WERI-Rb-1 (cell line): ENCODE measurements around the gene DPRX.

Source experiments
- DNase-seq: peaks from one replicate; pipeline ENCODE4 v3.0.0-alpha.2; 2020
- H3K27ac ChIP-seq: fragments of 250-450 bp; sonication (Bioruptor Pico); 2 replicates; pipeline ENCODE4 v1.5.1; 2020; ENCODE audit warnings: mild to moderate bottlenecking, moderate library complexity
- H3K27me3 ChIP-seq: fragments of 250-450 bp; sonication (Bioruptor Pico); 2 replicates; pipeline ENCODE4 v1.5.1; 2021; ENCODE audit warnings: mild to moderate bottlenecking, low read depth, moderate library complexity; ENCODE audit not compliant: insufficient read depth, severe bottlenecking
- H3K36me3 ChIP-seq: fragments of 250-450 bp; sonication (Bioruptor Pico); 2 replicates; pipeline ENCODE4 v1.5.1; 2020; ENCODE audit warnings: mild to moderate bottlenecking, moderate library complexity
- H3K4me3 ChIP-seq: 2 replicates; pipeline ENCODE4 v1.5.1; 2011; ENCODE audit warnings: low read depth, mild to moderate bottlenecking, control low read depth, low read length
- H3K9me3 ChIP-seq: fragments of 250-450 bp; sonication (Bioruptor Pico); 2 replicates; pipeline ENCODE4 v1.5.1; 2021; ENCODE audit warnings: mild to moderate bottlenecking, moderate library complexity; ENCODE audit not compliant: severe bottlenecking
- TF ChIP-seq, protein P1 (sequence below): IDR thresholded peaks from 2 replicates; pipeline ENCODE4 v1.5.1; 2011; ENCODE audit warnings: low read depth, mild to moderate bottlenecking, control low read depth, inconsistent platforms, low read length

DPRX gene

DNA sequence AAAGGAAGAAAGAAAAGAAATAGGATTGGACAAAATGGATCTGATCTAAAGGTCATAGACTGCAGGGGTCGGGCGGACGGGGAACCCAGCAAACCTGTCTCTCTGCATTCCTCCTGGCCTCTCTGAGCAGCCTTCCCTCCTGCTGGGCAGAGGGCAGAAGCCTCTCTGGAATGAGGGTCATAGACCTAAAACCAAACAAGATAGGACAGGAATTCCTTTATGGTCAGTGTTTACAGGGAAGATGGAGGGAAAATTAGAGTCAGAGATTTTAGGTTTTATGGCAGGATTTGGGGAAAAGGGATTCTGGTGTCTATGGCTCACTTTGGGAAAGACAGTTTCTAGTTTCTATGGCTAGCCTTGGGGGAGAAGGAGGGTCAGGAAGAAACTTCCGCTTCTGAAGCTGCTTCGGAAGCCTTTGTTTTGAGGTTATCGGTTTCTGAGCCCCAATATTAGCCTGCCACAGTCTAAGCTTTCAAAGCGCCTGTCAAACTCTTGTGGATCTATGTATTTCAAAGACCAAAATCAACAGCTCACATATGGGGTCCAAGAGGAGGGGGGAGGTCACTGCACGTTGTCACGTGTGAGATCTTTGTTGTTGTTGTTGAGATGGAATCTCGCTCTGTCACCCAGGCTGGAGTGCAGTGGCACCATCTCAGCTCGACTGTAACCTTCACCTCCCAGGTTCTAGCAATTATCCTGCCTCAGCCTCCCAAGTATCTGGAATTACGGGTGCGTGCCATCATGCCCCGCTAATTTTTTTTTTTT, 18.9 kb upstream of the DPRX start:
- H3K9me3 ChIP-seq, result no peaks in the 10 kb centered on the region
- DNase-seq, result no peak
- H3K36me3 ChIP-seq, result no peaks in the 10 kb centered on the region
- TF ChIP-seq, protein P1, sequence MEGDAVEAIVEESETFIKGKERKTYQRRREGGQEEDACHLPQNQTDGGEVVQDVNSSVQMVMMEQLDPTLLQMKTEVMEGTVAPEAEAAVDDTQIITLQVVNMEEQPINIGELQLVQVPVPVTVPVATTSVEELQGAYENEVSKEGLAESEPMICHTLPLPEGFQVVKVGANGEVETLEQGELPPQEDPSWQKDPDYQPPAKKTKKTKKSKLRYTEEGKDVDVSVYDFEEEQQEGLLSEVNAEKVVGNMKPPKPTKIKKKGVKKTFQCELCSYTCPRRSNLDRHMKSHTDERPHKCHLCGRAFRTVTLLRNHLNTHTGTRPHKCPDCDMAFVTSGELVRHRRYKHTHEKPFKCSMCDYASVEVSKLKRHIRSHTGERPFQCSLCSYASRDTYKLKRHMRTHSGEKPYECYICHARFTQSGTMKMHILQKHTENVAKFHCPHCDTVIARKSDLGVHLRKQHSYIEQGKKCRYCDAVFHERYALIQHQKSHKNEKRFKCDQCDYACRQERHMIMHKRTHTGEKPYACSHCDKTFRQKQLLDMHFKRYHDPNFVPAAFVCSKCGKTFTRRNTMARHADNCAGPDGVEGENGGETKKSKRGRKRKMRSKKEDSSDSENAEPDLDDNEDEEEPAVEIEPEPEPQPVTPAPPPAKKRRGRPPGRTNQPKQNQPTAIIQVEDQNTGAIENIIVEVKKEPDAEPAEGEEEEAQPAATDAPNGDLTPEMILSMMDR, result no peak
- peaks cover 78% of the 10 kb centered on the region for H3K27me3 ChIP-seq
- H3K27ac ChIP-seq, result no peak overlapping the region
- H3K4me3 ChIP-seq, result no peak overlapping the region

DNA sequence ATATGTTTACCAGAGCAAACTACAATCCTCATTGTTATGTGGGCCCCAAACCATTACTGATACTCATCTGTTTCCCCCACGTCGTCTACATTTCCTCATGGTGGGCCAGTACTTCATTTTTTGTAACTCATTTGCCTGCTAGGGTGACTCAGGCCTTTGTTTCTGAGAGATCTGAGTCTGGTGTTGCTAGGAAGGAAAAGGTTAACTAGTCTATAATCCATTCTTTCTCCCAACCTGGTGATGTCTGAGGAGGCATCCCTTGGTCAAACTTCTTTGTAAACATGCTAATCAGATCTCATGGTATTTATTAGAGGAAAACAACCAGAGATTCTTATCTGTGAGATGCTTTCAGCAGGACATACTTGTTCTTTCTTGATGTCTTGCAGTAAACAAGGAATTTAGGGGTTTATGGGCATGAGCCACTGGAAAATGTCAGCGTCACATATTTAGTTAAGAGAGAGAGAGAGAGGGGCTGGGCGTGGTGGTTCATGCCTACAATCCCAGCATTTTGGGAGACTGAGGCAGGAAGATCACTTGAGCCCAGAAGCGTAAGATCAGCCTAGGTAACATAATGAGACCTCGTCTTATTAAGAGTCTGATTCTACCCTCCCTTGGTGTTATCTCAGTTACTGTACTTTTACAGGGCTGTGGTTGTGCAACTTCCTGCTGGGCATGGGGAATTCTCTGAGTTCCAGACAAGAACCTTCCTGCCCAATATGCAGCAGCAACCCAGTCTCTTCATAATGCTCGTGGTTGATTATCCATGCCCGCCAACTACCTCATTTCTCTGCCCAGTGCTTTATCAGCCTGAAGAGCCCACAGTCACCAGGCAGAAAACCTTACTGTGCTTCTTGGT, 9.7 kb upstream of the DPRX start:
- Histone ChIP-seq H3K4me3 (no peak overlapping the region), H3K27ac (no peak overlapping the region), H3K9me3 (no peaks in the 10 kb centered on the region), H3K36me3 (no peaks in the 10 kb centered on the region), H3K27me3 (peaks cover 66% of the 10 kb centered on the region)
- DNase-seq, result no peak
- TF ChIP-seq, protein P1, result no peak

DNA sequence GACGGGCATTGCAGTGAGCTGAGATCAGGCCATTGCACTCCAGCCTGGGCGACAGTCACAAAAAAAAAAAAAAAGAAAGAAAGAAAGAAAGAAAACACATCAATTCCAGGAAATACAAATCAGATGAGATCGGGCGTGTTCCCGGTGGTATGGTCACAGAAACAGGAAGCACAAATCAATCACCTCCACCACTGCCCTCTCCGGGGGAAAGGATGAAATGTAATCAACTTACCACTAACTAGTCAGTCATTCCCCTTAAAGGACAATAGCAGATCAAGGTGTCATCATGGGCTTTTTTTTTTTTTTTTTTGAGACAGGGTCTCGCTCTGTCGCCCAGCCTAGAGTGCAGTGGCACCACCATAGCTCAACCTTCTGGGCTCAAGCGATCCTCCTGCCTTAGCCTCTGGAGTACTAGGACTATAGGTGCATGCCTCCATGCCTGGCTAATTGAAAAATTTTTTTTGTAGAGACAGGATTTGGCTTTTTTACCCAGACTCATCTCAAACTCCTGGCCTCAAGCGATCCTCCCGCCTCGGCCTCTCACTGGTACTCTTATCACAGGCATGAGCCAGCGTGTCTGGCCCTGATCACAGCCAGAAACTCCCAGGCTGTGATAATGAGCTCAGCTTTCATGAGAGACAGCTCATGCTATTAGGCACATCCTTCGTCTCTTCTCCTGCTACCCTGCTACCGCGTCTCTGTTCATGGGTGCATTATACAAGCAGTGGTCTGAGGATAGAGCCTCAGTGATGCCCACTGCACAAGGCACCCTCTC, 6.8 kb upstream of the DPRX start:
- no peaks in the 10 kb centered on the region for H3K36me3 ChIP-seq
- no peak overlapping the region for H3K27ac ChIP-seq
- TF ChIP-seq, protein P1, result no peak
- H3K27me3 ChIP-seq, result peaks cover 74% of the 10 kb centered on the region
- no peak overlapping the region for H3K4me3 ChIP-seq
- DNase-seq, result no peak
- H3K9me3 ChIP-seq, result no peaks in the 10 kb centered on the region

DNA sequence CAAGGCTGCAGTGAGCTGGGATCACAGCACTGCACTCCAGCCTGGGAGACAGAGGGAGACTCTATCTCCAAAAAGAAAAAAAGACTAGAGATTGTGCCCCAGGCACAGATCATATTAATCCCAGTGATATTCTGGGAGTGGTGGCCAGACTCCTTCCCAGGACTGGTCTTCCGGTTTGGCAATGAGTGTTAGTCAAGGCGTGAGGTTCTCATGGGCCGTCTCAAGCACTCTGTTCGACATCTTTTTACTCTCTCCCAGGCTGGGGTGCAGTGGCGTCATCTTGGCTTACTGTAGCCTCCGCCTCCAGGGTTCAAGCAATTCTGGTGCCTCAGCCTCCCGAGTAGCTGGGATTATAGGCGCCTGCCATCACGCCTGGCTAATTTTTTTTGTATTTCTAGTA, 5.3 kb upstream of the DPRX start:
- peaks cover 73% of the 10 kb centered on the region for H3K27me3 ChIP-seq
- DNase-seq, result no peak
- H3K9me3 ChIP-seq, result no peaks in the 10 kb centered on the region
- H3K36me3 ChIP-seq, result no peaks in the 10 kb centered on the region
- no peak overlapping the region for H3K27ac ChIP-seq
- H3K4me3 ChIP-seq, result no peak overlapping the region
- TF ChIP-seq, protein P1, result no peak

DNA sequence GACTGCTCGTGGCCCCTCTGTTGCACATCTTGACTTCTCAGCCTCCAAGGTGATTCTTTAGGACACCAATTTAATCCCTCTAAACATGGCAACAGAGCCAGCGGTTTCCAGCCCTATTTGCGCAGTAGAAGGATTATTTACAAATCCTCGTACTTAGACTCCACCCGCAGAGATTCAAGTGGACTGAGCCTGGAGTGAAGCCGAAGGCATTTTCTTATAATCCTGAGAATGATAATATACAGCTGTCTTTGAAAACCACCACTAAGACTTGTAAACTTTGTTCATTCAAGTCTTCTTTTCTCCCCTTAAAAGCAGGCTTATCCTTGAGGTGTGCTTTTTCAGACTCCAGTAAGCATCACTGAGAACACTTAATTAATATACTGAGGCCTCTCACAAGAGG, 4.8 kb upstream of the DPRX start:
- Histone ChIP-seq H3K4me3 (no peak overlapping the region), H3K36me3 (no peaks in the 10 kb centered on the region), H3K27me3 (peaks cover 75% of the 10 kb centered on the region), H3K9me3 (no peaks in the 10 kb centered on the region), H3K27ac (no peak overlapping the region)
- TF ChIP-seq, protein P1, result no peak
- DNase-seq, result no peak
